ENCODE results near the gene TP53I11. TPM values are rescaled to one million over a fixed set of nuclear protein-coding genes. Genes with fewer than 3 reads are reported as not detected.

TP53I11 gene
- total RNA-seq, 1 donor from 2014 or later: 39.4 TPM

DNA sequence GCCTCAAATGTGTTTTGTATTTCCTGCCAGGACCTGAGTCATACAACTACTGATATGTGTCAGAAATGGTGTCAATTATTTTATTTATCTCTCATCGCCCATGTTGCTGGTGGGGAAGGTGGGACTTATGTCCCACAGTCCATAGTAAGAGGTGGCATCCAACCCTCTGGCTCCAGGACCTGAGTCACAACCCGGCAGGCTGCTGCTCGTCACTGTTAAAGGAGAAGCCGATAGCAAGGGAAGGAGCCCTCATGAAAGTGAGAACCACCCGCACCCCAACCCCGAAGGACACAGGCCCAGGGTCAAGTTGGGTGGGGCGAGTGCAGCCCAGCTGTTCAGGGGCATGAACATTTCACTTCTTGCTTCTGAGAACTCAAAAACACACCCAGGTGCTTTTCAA is 33.1 kb upstream of the TP53I11 start:
- intact Hi-C loops (cut with micrococcal nuclease): no loop called here
- TF ChIP-seq, protein P1, sequence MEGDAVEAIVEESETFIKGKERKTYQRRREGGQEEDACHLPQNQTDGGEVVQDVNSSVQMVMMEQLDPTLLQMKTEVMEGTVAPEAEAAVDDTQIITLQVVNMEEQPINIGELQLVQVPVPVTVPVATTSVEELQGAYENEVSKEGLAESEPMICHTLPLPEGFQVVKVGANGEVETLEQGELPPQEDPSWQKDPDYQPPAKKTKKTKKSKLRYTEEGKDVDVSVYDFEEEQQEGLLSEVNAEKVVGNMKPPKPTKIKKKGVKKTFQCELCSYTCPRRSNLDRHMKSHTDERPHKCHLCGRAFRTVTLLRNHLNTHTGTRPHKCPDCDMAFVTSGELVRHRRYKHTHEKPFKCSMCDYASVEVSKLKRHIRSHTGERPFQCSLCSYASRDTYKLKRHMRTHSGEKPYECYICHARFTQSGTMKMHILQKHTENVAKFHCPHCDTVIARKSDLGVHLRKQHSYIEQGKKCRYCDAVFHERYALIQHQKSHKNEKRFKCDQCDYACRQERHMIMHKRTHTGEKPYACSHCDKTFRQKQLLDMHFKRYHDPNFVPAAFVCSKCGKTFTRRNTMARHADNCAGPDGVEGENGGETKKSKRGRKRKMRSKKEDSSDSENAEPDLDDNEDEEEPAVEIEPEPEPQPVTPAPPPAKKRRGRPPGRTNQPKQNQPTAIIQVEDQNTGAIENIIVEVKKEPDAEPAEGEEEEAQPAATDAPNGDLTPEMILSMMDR (IDR thresholded peaks at IDR 0.05; ENCODE audit: borderline replicate concordance): no peak
- Histone ChIP-seq H3K4me3 (no peak overlapping the region), H3K9me3 (replicated peaks) (no peaks in the 10 kb centered on the region), H3K36me3 (no peaks in the 10 kb centered on the region), H3K27me3 (ENCODE audit: low read depth) (no peaks in the 10 kb centered on the region), H3K27ac (replicated peaks) (no peak overlapping the region), H3K4me1 (peaks cover 19% of the 10 kb centered on the region)
- DNase-seq: no peak

DNA sequence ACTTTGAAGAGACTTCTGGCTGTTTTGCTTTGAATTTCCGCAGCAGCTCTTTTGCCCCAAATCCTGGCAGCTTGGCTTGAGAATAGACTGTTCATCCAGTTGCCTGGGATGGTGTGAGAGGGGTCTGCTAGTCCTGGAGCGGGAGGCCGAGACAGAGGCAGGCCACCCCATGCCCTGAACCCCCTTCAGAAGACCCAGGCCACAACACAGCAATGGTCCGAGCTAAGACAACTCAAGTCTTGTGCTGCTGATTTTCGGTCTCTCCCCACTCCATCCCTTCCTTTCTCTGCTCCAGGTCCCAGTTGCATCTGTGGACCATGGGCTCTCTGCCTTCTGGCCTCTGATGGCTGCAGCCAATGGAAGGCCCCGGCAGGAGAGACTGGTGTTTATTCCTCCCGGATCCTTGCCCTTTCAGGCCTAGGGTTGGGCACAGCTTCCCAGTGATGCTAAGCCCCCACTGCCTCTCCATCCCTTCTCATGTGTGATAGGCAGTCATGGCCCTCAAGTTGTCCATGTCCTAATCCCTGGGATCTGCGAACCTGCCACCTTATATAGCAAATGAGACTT is 31.9 kb upstream of the TP53I11 start:
- no peaks in the 10 kb centered on the region for H3K27me3 ChIP-seq (ENCODE audit: low read depth)
- TF ChIP-seq, protein P1 (IDR thresholded peaks at IDR 0.05; ENCODE audit: borderline replicate concordance): no peak
- no peaks in the 10 kb centered on the region for H3K36me3 ChIP-seq
- intact Hi-C loops (cut with micrococcal nuclease): no loop called here
- no peak overlapping the region for H3K27ac ChIP-seq (replicated peaks)
- H3K4me3 ChIP-seq: no peak overlapping the region
- no peak for DNase-seq
- peaks cover 31% of the 10 kb centered on the region for H3K4me1 ChIP-seq
- H3K9me3 ChIP-seq (replicated peaks): no peaks in the 10 kb centered on the region

DNA sequence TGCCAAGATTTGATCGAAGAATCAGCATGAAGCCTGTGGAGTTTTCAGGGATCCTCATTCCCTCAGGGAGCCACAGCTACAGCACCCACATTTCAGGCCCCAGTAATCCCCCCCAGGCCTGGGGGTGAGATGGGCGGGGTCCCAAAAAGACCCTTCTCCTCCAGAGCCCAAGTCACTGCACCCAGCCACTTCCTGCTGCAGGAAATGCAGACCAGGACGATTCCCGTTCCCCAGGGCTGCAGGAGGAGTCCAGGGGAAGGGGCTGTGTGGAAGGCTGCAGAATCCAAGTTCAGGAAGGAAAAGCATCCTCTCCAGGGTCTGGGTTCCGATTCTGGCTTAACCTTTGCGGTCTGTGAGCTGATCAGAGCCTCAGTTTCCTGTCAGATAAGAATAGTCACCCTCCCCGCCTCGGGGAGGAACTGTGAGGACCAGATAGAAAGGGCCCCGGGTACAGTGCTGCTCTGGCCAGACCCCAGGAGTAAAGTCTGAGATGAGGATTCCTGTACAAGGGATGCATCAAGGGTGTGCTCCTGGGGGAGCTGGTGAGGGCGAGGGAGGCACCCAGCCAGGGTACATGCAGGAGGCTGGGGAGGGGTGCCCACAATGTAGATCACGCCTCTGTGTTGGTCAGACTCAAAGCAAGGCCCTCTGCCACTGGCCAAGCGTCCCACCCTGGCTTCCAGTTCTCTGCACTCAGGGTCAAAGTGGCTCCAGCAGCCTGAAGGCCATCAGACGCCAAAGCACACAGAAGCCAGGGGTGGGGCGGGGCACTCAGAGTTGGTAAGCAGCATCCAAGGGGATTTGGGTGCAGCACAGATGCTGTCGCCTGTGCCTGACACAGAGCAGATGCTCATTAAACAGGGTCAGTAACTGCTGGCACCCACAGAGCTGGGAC is 30.1 kb upstream of the TP53I11 start:
- peaks cover 33% of the 10 kb centered on the region for H3K4me1 ChIP-seq
- intact Hi-C loops (cut with micrococcal nuclease): no loop called here
- H3K27ac ChIP-seq (replicated peaks): peak overlapping the region; percentile 22

DNA sequence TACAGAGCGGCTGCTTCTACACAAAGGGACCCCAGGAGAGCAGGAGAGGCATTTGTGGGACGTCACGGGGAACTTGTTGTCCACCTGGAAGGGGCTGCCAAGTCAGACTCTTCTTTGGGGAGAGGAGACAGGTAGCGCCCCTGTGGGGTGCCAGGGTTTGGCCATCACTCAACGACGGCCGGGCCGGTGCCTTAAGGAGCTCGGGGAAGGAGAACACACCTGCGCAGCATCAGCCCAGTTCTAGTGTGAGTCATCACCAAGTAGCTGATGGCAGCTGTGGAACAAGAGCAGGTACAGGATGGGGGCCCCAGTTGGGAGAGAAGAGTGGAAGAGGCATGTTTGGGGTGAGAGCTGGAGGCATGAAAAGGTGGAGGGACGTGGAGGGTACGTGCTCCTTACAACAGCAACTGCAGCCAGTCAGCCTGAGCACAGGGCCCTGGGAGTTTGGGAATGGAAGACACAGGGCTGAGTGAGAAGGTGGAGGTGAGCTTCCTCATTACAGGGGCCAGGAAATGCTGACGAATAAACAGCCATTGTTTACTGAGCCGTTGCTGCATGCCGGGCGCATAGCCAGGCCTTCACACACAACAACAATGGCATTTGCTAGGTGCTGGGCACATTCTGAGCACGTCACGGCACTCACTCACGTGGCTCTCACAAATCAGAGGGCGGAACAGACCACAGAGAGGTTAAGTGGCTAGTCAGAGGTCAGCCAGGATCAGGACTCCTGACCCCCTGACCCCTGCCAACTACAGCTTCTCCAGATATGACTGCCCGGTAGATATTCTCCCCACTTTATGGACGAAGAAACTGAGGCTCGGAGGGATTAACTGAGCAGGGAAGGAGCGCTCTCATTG is 29.1 kb upstream of the TP53I11 start:
- Histone ChIP-seq H3K4me1 (peaks cover 33% of the 10 kb centered on the region), H3K27ac (replicated peaks) (peak overlapping the region; percentile 22), H3K4me3 (no peak overlapping the region), H3K27me3 (ENCODE audit: low read depth) (no peaks in the 10 kb centered on the region), H3K9me3 (replicated peaks) (no peaks in the 10 kb centered on the region), H3K36me3 (no peaks in the 10 kb centered on the region)
- intact Hi-C loops (cut with micrococcal nuclease): no loop called here
- no peak for DNase-seq
- TF ChIP-seq, protein P1 (IDR thresholded peaks at IDR 0.05; ENCODE audit: borderline replicate concordance): no peak

More for the DNA sequence above, 30.1 kb upstream of the TP53I11 start:
- H3K27me3 ChIP-seq (ENCODE audit: low read depth): no peaks in the 10 kb centered on the region
- TF ChIP-seq, protein P1 (IDR thresholded peaks at IDR 0.05; ENCODE audit: borderline replicate concordance): no peak
- H3K4me3 ChIP-seq: no peak overlapping the region
- H3K36me3 ChIP-seq: no peaks in the 10 kb centered on the region
- no peaks in the 10 kb centered on the region for H3K9me3 ChIP-seq (replicated peaks)
- DNase-seq: no peak

DNA sequence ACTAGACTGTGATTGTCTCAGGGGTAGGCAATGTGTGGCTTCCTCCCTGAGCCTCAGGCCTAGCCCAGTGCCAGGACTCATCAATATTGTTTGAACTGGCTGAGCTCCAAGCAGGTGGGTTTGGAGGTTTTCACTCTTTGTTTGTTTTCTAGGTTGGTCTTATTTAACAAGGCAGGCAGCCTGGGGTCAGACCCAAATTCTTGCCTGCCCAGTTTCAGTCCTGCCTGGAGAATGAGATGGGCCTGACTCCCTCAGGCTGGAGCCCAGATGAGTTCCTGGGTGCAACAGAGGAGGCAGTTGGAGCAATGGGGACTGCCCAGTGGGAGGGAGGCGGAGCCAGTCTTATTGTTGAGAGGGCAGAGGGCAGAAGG is 28.3 kb upstream of the TP53I11 start:
- H3K9me3 ChIP-seq (replicated peaks): no peaks in the 10 kb centered on the region
- no peak for DNase-seq
- H3K4me3 ChIP-seq: no peak overlapping the region
- no peaks in the 10 kb centered on the region for H3K27me3 ChIP-seq (ENCODE audit: low read depth)
- TF ChIP-seq, protein P1 (IDR thresholded peaks at IDR 0.05; ENCODE audit: borderline replicate concordance): no peak
- intact Hi-C loops (cut with micrococcal nuclease): no loop called here
- H3K27ac ChIP-seq (replicated peaks): no peak overlapping the region
- peaks cover 33% of the 10 kb centered on the region for H3K4me1 ChIP-seq
- no peaks in the 10 kb centered on the region for H3K36me3 ChIP-seq
